Fibroblast of lung (primary cell): ENCODE results near the gene RTN4RL1. TPM values are rescaled to one million over a fixed set of nuclear protein-coding genes. Genes with fewer than 3 reads are reported as not detected.

Experiments
- DNase-seq, 2 donors: peaks; one replicate each; pipeline versions ENCODE4 v3.0.0 to v3.0.0-alpha.2; 2010; ENCODE audit warnings: low read depth in 2 of 2
- H2AFZ ChIP-seq: 2 replicates; pipeline ENCODE4 v1.5.1; 2012; ENCODE audit warnings: low read length, control low read depth, inconsistent platforms
- H3K27ac ChIP-seq: 2 replicates; pipeline ENCODE4 v1.5.1; 2011; ENCODE audit warnings: low read length, control low read depth; ENCODE audit not compliant: insufficient read depth
- H3K27me3 ChIP-seq: 2 replicates; pipeline ENCODE4 v1.5.1; 2011; ENCODE audit warnings: mild to moderate bottlenecking, low read length; ENCODE audit not compliant: control insufficient read depth, insufficient read depth
- H3K36me3 ChIP-seq: 2 replicates; pipeline ENCODE4 v1.5.1; 2011; ENCODE audit warnings: low read length; ENCODE audit not compliant: control insufficient read depth, insufficient read depth
- H3K4me1 ChIP-seq: 2 replicates; pipeline ENCODE4 v1.5.1; 2011; ENCODE audit warnings: low read length; ENCODE audit not compliant: control insufficient read depth, insufficient read depth; ENCODE audit errors: extremely low read depth
- H3K4me2 ChIP-seq: 2 replicates; pipeline ENCODE4 v1.5.1; 2011; ENCODE audit warnings: low read length, control low read depth; ENCODE audit not compliant: insufficient read depth; ENCODE audit errors: extremely low read depth
- H3K4me3 ChIP-seq, 4 experiments: fragments of 200-600 bp in 1 of 4; sonication (generic) in 1 of 4; replicated peaks in 1 of 4; 2 replicates each; pipeline ENCODE4 v1.5.1; 2011 to 2016; ENCODE audit warnings: low read length in 4 of 4, low read depth in 3 of 4, mild to moderate bottlenecking in 3 of 4, control low read depth in 2 of 4, inconsistent platforms in 1 of 4, mixed read lengths in 1 of 4; ENCODE audit not compliant: insufficient read depth in 1 of 4; ENCODE audit errors: control extremely low read depth in 1 of 4
- H3K79me2 ChIP-seq: 2 replicates; pipeline ENCODE4 v1.5.1; 2012; ENCODE audit warnings: mild to moderate bottlenecking, low read length, inconsistent platforms; ENCODE audit not compliant: control insufficient read depth, insufficient read depth
- H3K9ac ChIP-seq: 2 replicates; pipeline ENCODE4 v1.5.1; 2011; ENCODE audit warnings: mild to moderate bottlenecking, low read length, control low read depth; ENCODE audit not compliant: insufficient read depth
- H3K9me3 ChIP-seq: 2 replicates; pipeline ENCODE4 v1.5.1; 2012; ENCODE audit warnings: low read depth, low read length; ENCODE audit not compliant: control insufficient read depth, insufficient read depth
- H4K20me1 ChIP-seq: 2 replicates; pipeline ENCODE4 v1.5.1; 2011; ENCODE audit warnings: low read length; ENCODE audit not compliant: control insufficient read depth, insufficient read depth; ENCODE audit errors: extremely low read depth
- EZH2 ChIP-seq: IDR thresholded peaks from 2 replicates; pipeline ENCODE4 v1.5.1; 2012; ENCODE audit warnings: low read length, control low read depth, mild to moderate bottlenecking; ENCODE audit errors: missing control alignments
- polyA plus RNA-seq, 2 donors: library from polyadenylated mRNA; depleted of rRNA in 1 of 2; stranded (reverse) in 1 of 2; unstranded in 1 of 2; fragments of >200 nt; gene quantifications; 2 replicates each; pipeline ENCODE4 v1.2.1, GENCODE V29; 2011 to 2012; ENCODE audit warnings: missing spikeins in 1 of 2
- total RNA-seq: library from RNA; depleted of rRNA; stranded (reverse); fragments of >200 nt; gene quantifications from 2 replicates; pipeline ENCODE4 v1.2.1, GENCODE V29; 2014
- TF ChIP-seq, protein P1 (sequence below), 2 donors: IDR thresholded peaks in 1 of 2; conservative IDR thresholded peaks in 1 of 2; 1 replicate in 1 of 2; 2 replicates in 1 of 2; pipeline ENCODE4 v1.5.1; 2011 to 2012; ENCODE audit warnings: low read length in 2 of 2, control low read depth in 1 of 2, inconsistent platforms in 1 of 2, low read depth in 1 of 2, mild to moderate bottlenecking in 1 of 2

Gene RTN4RL1
- total and polyA plus RNA-seq, 2 donors (not counting 1 experiment from before 2014, with no cell fraction given): 0.39 to 0.83 TPM

DNA sequence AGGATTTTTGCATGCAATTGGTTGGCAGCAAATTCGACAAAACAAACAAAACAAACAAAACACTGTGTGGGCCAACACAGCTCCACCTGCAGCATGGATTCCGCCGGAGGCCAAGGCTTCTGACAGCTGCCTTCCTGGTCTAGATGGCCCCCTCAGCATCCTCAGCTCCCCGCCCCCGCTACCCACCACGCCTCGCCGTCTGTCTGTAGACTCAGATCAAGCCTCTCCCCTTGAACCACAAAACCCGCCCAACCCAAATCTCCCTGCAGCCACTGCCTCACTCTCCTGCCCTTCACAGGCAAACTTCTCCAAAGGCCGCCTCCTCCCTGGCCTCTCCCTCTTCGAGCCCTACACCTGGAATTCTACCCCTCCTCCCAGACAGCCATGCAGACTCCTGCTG lies 57.9 kb downstream of the RTN4RL1 start:
- no peak for TF ChIP-seq EZH2
- TF ChIP-seq, protein P1, sequence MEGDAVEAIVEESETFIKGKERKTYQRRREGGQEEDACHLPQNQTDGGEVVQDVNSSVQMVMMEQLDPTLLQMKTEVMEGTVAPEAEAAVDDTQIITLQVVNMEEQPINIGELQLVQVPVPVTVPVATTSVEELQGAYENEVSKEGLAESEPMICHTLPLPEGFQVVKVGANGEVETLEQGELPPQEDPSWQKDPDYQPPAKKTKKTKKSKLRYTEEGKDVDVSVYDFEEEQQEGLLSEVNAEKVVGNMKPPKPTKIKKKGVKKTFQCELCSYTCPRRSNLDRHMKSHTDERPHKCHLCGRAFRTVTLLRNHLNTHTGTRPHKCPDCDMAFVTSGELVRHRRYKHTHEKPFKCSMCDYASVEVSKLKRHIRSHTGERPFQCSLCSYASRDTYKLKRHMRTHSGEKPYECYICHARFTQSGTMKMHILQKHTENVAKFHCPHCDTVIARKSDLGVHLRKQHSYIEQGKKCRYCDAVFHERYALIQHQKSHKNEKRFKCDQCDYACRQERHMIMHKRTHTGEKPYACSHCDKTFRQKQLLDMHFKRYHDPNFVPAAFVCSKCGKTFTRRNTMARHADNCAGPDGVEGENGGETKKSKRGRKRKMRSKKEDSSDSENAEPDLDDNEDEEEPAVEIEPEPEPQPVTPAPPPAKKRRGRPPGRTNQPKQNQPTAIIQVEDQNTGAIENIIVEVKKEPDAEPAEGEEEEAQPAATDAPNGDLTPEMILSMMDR (conservative IDR thresholded peaks at IDR 0.05 in 1 of 2, IDR thresholded peaks at IDR 0.05 in 1 of 2; ENCODE audit: low read depth in 1 of 2, low read length in 2 of 2): no peak
- no peak overlapping the region for H3K27ac ChIP-seq
- peaks cover 10% of the 10 kb centered on the region for H3K27me3 ChIP-seq
- no peak overlapping the region for H2AFZ ChIP-seq
- no peak overlapping the region for H3K4me3 ChIP-seq
- no peak overlapping the region for H3K9ac ChIP-seq
- H3K36me3 ChIP-seq: no peaks in the 10 kb centered on the region
- no peaks in the 10 kb centered on the region for H3K79me2 ChIP-seq
- H3K4me1 ChIP-seq: no peaks in the 10 kb centered on the region
- DNase-seq: no peak
- no peaks in the 10 kb centered on the region for H3K9me3 ChIP-seq
- H3K4me2 ChIP-seq: no peak overlapping the region
- H4K20me1 ChIP-seq: no peaks in the 10 kb centered on the region

DNA sequence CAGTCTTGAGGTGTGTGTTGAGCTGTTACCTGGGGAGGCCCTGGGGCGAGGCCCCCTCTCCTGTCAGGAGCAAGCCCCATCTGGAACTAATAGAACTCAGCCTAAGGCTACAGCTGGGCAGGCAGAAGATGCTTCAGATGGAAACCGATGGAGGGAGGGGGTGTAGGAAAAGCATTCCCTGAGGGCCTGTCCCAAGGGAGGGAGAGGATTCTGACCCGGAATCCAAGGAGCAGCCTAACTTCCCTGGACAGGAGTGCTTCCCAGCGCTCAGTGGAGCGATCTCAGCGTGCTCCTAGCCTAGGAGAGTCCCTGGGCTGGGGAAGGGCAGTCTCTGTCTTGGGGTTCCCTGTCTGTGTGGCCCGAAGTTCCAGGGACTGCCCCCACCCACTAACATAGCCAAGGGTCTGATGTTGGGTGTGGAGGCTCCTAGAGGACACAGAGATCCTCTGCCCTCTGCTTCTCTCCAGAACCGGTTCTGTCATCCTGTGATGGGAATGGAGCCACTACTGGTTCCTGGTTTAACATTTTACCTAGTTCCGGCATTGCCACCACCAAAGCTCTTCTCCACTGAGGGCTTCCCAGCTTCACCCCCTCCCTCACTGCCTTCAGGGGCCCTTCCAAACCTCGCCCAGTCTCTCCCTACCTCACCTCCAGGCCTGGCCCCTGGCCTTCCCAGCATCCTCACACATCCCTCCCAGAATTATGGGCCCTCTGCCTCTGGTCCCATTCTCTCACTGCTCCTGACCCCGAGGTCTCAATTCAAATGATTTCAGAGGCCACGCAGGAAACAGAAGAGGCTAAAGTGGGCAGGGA lies 58.7 kb downstream of the RTN4RL1 start:
- no peak for TF ChIP-seq EZH2
- TF ChIP-seq, protein P1 (conservative IDR thresholded peaks at IDR 0.05 in 1 of 2, IDR thresholded peaks at IDR 0.05 in 1 of 2; ENCODE audit: low read depth in 1 of 2, low read length in 2 of 2): no peak
- Histone ChIP-seq H3K4me1 (no peaks in the 10 kb centered on the region), H3K79me2 (no peaks in the 10 kb centered on the region), H3K27ac (no peak overlapping the region), H3K4me2 (no peak overlapping the region), H3K4me3 (no peak overlapping the region), H3K27me3 (peaks cover 10% of the 10 kb centered on the region), H3K36me3 (no peaks in the 10 kb centered on the region), H3K9me3 (no peaks in the 10 kb centered on the region), H3K9ac (no peak overlapping the region), H2AFZ (no peak overlapping the region), H4K20me1 (no peaks in the 10 kb centered on the region)
- no peak for DNase-seq

DNA sequence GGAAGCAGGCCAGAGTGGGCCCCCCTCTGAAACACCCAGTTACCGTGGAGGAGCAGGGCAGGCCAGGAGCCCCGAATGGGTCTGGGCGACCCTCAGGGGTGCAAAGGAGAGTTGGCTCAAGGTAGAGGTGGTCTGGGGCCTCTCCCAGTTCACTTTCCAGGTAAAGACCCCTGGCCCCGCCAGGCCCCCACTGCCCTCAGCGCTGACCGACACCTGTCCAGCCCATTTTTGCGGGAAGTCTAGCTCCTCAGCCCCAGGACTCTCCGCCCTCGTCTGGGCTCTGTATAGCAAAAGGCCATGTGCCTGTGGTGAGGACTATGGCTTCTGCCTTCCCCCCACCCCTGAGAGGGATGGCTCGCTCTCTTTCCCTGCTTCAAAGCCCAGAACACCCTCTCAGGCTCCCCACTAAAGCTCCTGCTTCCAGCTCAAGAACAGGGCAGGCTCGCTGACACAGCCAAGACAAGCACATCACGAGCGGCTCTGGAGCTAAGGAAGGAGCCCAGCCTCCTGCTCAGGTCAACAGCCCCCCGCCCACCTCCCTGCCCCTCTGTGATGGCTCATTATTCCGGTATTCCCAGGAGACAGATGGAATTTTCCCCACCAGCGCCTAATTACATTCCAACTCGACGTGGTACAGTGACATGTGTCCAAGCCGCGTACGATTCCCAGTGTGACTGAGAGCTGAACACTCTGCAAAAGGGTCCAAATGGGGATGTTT lies 59.4 kb downstream of the RTN4RL1 start:
- DNase-seq: peak in 1 of 2 donors; percentile 49

More for the DNA sequence above, 59.4 kb downstream of the RTN4RL1 start:
- no peak overlapping the region for H2AFZ ChIP-seq
- no peak overlapping the region for H3K27ac ChIP-seq
- no peaks in the 10 kb centered on the region for H3K36me3 ChIP-seq
- no peaks in the 10 kb centered on the region for H4K20me1 ChIP-seq
- no peaks in the 10 kb centered on the region for H3K79me2 ChIP-seq
- TF ChIP-seq, protein P1 (conservative IDR thresholded peaks at IDR 0.05 in 1 of 2, IDR thresholded peaks at IDR 0.05 in 1 of 2; ENCODE audit: low read depth in 1 of 2, low read length in 2 of 2): no peak
- TF ChIP-seq EZH2: no peak
- no peak overlapping the region for H3K4me3 ChIP-seq
- no peak overlapping the region for H3K9ac ChIP-seq
- no peaks in the 10 kb centered on the region for H3K4me1 ChIP-seq
- no peaks in the 10 kb centered on the region for H3K9me3 ChIP-seq
- no peak overlapping the region for H3K4me2 ChIP-seq
- H3K27me3 ChIP-seq: peaks cover 10% of the 10 kb centered on the region
